HFFc6 (cell line): ENCODE measurements around the gene RPS6KA2. TPM values are rescaled to one million over a fixed set of nuclear protein-coding genes. Genes with fewer than 3 reads are reported as not detected.
"Not testable (repeated sequence)": the region's sequence is repeated elsewhere in the genome, so short reads cannot be mapped to it uniquely, and the experiment has no call there.

ENCODE experiments used
- DNase-seq: peaks from one replicate; pipeline ENCODE4 v3.0.0-alpha.2; 2018
- H3K27ac Mint-ChIP-seq: 2 replicates; pipeline ENCODE4 v1.8.0; 2020; ENCODE audit warnings: mild to moderate bottlenecking, mixed read lengths
- H3K27me3 Mint-ChIP-seq: 2 replicates; pipeline ENCODE4 v1.8.0; 2021; ENCODE audit warnings: mild to moderate bottlenecking, moderate library complexity, mixed read lengths; ENCODE audit not compliant: insufficient read depth
- H3K36me3 Mint-ChIP-seq: 2 replicates; pipeline ENCODE4 v1.8.0; 2021; ENCODE audit warnings: low read depth, mixed read lengths
- H3K4me1 Mint-ChIP-seq: 2 replicates; pipeline ENCODE4 v1.8.0; 2020; ENCODE audit warnings: low read depth, mixed read lengths
- H3K4me3 Mint-ChIP-seq: 2 replicates; pipeline ENCODE4 v1.8.0; 2020; ENCODE audit warnings: mild to moderate bottlenecking, moderate library complexity, mixed read lengths
- H3K9me3 Mint-ChIP-seq: 2 replicates; pipeline ENCODE4 v1.8.0; 2020; ENCODE audit warnings: mild to moderate bottlenecking, mixed read lengths
- total RNA-seq, 6 experiments: library from RNA; stranded (reverse); fragmentation: NEBNext Ultra II Directional; extraction: Animal tissue kit (Norgen Biotek cat#: 25700); gene quantifications; 2 replicates in 1 of 6; 3 replicates in 5 of 6; pipeline ENCODE4 v1.2.3, GENCODE V29; 2021
- TF ChIP-seq, protein P1 (sequence below): fragments of 200-600 bp; sonication (generic); IDR thresholded peaks from 2 replicates; pipeline ENCODE4 v1.5.0; 2021; ENCODE audit warnings: antibody characterized with exemption, mild to moderate bottlenecking

Gene RPS6KA2
- total RNA-seq, 6 experiments from 2014 or later = 10.1 to 13.9 (median 11.9) TPM

DNA sequence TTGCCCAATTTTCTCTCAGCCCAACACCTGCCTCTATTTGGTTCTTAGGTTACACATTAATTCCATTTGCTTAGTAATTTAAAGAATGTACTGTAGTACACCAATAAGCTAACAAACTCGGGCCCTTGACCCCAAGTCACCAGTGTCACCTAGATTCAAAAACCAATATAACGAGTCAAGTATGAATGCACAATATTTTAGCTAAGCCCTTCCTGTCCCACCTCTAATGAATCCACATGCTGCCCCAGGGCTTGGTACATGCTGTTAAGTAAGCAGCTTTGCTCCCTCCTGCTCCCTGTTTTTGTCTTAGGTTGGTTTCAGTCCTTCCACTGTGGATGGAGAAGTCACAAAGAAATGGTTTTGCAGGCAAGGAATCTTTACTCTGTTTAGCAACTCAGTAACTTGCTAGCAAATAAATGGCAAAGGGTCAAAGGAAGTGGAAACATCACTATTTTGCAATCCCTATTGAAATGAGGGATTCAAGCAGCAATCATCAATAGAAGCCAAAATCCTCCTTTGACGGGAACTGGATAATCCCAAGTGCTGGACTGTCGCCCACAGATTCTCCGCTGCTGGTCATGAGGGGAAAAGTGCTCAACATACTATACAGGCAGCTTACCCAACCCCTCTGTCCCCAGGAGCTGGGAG lies 239.3 kb downstream of the RPS6KA2 start:
- Mint-ChIP-seq H3K4me3 (no peak overlapping the region), H3K36me3 (no peaks in the 10 kb centered on the region), H3K27me3 (peaks cover 7% of the 10 kb centered on the region), H3K9me3 (no peaks in the 10 kb centered on the region), H3K4me1 (no peaks in the 10 kb centered on the region), H3K27ac (no peak overlapping the region)
- TF ChIP-seq, protein P1, sequence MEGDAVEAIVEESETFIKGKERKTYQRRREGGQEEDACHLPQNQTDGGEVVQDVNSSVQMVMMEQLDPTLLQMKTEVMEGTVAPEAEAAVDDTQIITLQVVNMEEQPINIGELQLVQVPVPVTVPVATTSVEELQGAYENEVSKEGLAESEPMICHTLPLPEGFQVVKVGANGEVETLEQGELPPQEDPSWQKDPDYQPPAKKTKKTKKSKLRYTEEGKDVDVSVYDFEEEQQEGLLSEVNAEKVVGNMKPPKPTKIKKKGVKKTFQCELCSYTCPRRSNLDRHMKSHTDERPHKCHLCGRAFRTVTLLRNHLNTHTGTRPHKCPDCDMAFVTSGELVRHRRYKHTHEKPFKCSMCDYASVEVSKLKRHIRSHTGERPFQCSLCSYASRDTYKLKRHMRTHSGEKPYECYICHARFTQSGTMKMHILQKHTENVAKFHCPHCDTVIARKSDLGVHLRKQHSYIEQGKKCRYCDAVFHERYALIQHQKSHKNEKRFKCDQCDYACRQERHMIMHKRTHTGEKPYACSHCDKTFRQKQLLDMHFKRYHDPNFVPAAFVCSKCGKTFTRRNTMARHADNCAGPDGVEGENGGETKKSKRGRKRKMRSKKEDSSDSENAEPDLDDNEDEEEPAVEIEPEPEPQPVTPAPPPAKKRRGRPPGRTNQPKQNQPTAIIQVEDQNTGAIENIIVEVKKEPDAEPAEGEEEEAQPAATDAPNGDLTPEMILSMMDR = no peak
- no peak for DNase-seq

- H3K36me3 Mint-ChIP-seq, H3K4me3 Mint-ChIP-seq, H3K9me3 Mint-ChIP-seq: not testable (repeated sequence)
Observed at GRCh38 chr6:166387098-166387497, 240.0 kb downstream of the RPS6KA2 start.

GRCh38 chr6:166386111-166386510 lies 240.9 kb downstream of the RPS6KA2 start:
- H3K9me3 Mint-ChIP-seq = no peaks in the 10 kb centered on the region

More at GRCh38 chr6:166387098-166387497, 240.0 kb downstream of the RPS6KA2 start:
- not testable (repeated sequence) for H3K4me1 Mint-ChIP-seq, H3K27me3 Mint-ChIP-seq, DNase-seq, H3K27ac Mint-ChIP-seq

GRCh38 chr6:166383802-166384363 lies 243.2 kb downstream of the RPS6KA2 start:
- not testable (repeated sequence) for H3K4me1 Mint-ChIP-seq, H3K36me3 Mint-ChIP-seq, H3K27me3 Mint-ChIP-seq, H3K9me3 Mint-ChIP-seq
- peak overlapping the region; percentile 83 for H3K27ac Mint-ChIP-seq
- DNase-seq = peak; percentile 36
- TF ChIP-seq, protein P1 = peak; percentile 46
- peak overlapping the region; percentile 89 for H3K4me3 Mint-ChIP-seq

More at GRCh38 chr6:166386111-166386510, 240.9 kb downstream of the RPS6KA2 start:
- TF ChIP-seq, protein P1 = no peak
- no peaks in the 10 kb centered on the region for H3K36me3 Mint-ChIP-seq
- H3K27me3 Mint-ChIP-seq = peaks cover 5% of the 10 kb centered on the region
- DNase-seq = no peak
- peaks cover 8% of the 10 kb centered on the region for H3K4me1 Mint-ChIP-seq
- H3K27ac Mint-ChIP-seq = no peak overlapping the region
- no peak overlapping the region for H3K4me3 Mint-ChIP-seq

DNA sequence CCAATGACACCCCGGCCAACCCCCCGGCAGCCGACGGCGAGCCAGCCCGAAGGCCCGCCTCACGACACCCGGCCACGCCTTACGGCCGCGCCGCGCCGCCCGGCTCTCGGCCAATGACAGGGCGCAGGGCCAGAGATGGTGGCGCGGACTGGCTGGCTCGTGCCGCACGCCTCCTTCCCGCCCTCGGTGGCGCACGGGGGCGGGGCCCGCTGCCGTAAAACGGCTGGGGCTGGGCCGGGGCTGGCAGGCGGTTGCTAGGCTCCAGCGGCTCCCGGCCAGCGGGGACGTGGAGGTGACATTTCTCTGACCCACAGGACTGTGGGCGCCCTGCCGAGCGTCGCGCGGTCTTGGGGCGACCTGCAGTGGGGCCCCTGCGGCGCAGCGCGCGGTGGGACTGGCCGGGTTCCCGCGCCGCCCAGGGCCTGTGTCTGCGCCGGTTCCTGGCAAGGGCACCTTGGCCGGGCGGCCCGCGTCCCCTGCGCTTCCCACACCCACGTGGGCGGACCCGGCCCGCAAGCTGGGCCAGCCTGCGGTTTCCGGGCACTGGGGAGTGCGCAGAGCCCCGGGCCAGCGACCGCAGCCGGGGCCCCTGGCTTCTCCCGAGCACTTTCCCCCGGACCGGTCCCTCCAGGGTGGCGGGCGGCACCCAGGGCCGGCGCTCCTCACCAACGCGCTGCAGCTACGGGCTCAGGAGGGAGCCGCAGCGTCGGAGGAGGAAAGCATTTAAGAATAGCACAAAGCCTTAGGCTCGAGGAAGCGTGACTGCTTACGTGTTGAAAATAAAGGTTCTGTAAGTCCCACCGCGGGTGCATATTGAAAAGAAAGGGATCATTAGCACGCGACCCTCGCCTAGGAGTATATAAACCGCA lies 243.9 kb downstream of the RPS6KA2 start, which contains the start of gene MPC1:
TSS of gene MPC1 (minus strand) at position 8 of the 869 bp plus-strand sequence. CDS start 64 bp downstream, outside the sequence.
- Mint-ChIP-seq H3K4me1 (peaks cover 9% of the 10 kb centered on the region), H3K9me3 (no peaks in the 10 kb centered on the region), H3K4me3 (peak within 1 kb of the TSS; percentile 93), H3K27me3 (peaks cover 2% of the 10 kb centered on the region), H3K27ac (peak within 1 kb of the TSS; percentile 83), H3K36me3 (no peaks in the 10 kb centered on the region)
- TF ChIP-seq, protein P1 = no peak
- peak; percentile 93 for DNase-seq
